ENCODE results near the gene FBXO36.

Gene FBXO36, protein sequence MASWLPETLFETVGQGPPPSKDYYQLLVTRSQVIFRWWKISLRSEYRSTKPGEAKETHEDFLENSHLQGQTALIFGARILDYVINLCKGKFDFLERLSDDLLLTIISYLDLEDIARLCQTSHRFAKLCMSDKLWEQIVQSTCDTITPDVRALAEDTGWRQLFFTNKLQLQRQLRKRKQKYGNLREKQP

DNA sequence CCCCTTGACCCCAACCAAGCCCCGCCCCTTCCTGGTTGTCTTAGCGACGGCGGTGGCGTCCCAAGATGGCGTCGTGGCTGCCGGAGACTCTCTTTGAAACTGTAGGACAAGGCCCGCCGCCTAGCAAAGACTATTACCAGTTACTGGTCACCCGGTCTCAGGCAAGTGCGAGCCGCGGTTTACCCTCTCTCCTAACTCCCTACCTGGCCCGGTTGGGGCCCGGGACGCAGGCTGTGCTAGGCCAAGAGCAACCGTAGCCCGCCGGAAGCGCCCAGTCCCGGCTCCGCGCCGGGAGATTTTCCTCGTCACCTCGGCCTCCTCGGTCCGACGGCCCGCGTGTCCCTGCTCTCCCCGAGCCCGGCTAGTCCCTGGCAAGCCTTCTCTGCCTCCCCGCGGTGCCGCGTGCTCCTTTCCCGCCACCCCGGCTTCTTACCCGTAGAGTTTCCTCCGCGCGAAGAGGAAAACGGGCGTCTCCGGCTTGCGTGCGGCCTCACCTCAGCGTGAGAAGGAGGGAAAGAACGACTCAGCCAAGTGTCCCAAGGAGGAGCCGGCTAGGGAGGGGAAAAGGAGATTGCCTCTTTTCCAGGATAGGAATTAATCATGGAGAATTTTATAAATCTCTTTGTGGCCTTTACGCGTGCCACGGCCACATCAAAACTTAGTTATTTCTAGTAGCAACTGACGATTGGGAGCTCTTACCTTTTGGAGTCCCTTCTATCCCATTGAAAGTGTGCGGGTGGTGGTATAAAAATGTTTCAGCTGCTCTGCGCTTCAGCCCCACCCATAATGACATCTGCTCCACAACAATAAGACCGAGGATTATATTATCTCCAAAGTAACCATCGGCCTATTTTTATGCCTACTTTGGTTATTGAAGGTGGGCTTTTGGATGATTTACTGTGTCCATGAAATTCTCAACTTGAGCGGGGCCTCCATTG is at the start of gene FBXO36:
TSS of gene FBXO36 (plus strand) at position 55 of the 938 bp plus-strand sequence. CDS start at position 66, 11 bp downstream.
- TF ChIP-seq, protein P1, sequence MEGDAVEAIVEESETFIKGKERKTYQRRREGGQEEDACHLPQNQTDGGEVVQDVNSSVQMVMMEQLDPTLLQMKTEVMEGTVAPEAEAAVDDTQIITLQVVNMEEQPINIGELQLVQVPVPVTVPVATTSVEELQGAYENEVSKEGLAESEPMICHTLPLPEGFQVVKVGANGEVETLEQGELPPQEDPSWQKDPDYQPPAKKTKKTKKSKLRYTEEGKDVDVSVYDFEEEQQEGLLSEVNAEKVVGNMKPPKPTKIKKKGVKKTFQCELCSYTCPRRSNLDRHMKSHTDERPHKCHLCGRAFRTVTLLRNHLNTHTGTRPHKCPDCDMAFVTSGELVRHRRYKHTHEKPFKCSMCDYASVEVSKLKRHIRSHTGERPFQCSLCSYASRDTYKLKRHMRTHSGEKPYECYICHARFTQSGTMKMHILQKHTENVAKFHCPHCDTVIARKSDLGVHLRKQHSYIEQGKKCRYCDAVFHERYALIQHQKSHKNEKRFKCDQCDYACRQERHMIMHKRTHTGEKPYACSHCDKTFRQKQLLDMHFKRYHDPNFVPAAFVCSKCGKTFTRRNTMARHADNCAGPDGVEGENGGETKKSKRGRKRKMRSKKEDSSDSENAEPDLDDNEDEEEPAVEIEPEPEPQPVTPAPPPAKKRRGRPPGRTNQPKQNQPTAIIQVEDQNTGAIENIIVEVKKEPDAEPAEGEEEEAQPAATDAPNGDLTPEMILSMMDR (IDR thresholded peaks at IDR 0.05; ENCODE audit: borderline replicate concordance, control extremely low read depth, extremely low read depth, insufficient read depth, missing control alignments) = no peak
- in situ Hi-C loops (cut with MboI; ENCODE audit: low sequenced_read_pairs, unreplicated experiment) = no loop called here
- DNase-seq (ENCODE audit: low spot score) = peak; percentile 91

DNA sequence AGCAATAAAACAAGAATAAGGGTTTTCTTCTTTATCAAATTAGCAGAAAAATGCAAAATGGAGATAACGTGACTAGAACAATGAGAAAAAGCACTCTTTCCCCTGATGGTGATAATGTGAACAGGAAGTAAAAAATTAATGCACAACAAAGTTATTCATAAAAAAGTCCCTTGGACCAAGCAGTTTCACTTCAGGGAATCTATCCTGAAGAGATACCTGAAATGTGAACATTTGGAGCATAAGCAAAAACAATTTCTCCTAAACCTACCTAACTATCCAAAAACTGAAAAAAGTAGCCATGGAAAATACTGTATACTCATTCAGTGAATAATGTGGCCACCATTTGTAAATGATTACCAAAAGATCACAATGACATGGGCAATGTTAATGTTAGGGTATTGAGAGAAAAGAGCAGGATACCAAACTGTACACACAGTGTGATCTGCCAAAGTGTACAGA is 49.2 kb upstream of the FBXO36 start:
- in situ Hi-C loops (cut with MboI; ENCODE audit: low sequenced_read_pairs, unreplicated experiment) = no loop called here
- TF ChIP-seq, protein P1 (IDR thresholded peaks at IDR 0.05; ENCODE audit: borderline replicate concordance, control extremely low read depth, extremely low read depth, insufficient read depth, missing control alignments) = no peak
- no peak for DNase-seq (ENCODE audit: low spot score)

DNA sequence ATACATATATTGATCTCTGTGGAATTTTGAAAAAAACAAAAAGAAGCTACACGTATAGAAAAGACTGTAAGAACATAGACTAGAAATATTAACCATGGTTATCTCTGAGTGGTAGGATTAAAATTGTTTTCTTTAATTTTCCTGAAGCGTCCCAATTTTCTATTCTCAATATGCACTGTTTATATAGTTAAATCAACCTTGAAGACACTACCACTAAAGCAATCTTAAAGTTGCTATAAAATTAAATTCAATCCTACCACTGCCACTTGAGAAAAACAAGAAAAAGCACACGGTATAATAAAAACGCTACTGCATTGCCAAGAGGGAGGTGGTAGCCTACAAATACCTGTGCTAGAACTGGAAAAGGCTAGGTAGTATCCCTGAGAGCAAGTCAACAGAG is 47.7 kb upstream of the FBXO36 start:
- DNase-seq (ENCODE audit: low spot score) = no peak
- in situ Hi-C loops (cut with MboI; ENCODE audit: low sequenced_read_pairs, unreplicated experiment) = no loop called here
- TF ChIP-seq, protein P1 (IDR thresholded peaks at IDR 0.05; ENCODE audit: borderline replicate concordance, control extremely low read depth, extremely low read depth, insufficient read depth, missing control alignments) = no peak

DNA sequence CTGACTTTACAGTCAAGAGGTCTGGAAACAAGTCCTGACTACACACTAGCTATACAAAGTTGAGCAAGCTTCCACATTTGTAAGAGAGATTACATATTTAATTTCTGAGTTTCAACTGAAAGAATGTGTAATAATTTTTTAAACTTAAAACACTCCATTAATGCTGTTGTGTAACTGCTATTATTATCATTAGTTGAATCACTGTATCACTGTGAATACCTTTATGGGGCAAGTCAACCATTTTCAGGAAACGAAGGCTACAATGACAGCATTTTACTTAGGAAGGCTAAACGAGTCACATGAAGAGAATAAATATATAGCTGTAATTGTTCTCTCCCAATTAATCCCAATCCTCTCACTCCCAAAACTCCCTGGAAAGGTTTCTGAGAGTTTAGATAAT is 46.8 kb upstream of the FBXO36 start:
- no peak for DNase-seq (ENCODE audit: low spot score)
- in situ Hi-C loops (cut with MboI; ENCODE audit: low sequenced_read_pairs, unreplicated experiment) = no loop called here
- TF ChIP-seq, protein P1 (IDR thresholded peaks at IDR 0.05; ENCODE audit: borderline replicate concordance, control extremely low read depth, extremely low read depth, insufficient read depth, missing control alignments) = no peak

DNA sequence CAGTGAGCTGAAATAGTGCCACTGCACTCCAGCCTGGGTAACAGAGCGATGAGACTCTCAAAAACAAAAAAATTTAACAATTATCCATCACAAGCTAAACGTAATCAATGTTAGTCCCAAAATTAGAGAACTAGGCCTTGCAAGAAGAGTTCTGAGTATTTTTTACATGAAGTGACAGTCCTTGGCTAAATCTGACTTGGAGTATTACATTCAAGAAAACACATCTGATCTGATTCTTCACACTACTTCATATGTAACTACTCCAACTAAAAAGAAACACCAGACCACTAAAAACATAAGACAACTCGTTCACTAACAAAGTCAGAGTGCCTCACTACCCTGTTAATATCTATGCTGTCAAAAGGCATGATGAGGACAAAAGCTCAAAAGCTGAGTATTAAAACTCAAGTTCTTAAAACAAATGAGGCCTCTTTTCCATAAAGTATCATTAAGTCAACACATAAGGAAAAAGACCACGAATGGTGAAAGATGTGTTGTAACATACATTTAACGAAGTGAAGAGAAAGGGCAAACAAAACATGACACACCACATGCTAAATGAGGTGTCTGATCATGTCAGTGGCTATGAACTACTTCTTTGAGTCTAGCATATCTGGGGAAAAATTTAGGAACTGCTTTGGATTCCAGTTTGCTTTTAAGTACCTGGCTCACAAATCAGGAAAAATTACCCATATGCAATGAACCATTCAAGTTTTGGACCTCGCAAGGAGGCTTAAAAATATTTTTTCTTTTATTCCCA is 42.9 kb upstream of the FBXO36 start:
- no peak for DNase-seq (ENCODE audit: low spot score)
- in situ Hi-C loops (cut with MboI; ENCODE audit: low sequenced_read_pairs, unreplicated experiment) = no loop called here
- TF ChIP-seq, protein P1 (IDR thresholded peaks at IDR 0.05; ENCODE audit: borderline replicate concordance, control extremely low read depth, extremely low read depth, insufficient read depth, missing control alignments) = no peak

DNA sequence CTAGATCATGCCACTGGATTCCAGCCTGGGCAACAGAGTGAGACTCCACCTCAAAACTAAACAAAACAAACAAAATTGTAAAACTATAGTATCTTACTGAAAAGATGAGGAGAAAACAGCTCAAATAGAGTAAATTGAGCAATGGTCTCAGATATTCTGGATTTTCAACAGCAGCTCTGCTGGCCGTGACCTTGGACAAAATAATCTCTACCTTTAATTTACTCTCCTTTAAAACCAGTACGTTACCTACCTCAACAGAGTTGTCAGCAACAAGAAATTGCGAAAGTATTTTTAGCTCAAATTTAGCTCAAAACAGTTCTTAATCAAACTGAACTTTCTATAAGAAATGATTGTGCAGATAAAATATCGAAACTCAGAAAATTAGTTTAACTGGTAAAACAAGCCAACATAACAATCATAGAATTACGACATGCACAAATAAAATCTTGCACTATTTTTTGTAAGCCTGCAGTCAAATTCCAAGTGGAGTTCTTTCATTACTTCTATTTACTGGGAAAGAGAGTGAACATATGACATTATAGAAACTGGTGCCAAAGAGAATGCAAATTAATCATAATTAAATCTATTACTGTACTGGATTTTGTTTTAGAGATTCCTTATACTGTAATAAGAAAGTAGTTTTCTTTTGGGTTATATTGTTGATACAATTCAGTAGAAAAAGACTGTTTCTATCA is 41.3 kb upstream of the FBXO36 start:
- DNase-seq (ENCODE audit: low spot score) = no peak
- TF ChIP-seq, protein P1 (IDR thresholded peaks at IDR 0.05; ENCODE audit: borderline replicate concordance, control extremely low read depth, extremely low read depth, insufficient read depth, missing control alignments) = no peak
- in situ Hi-C loops (cut with MboI; ENCODE audit: low sequenced_read_pairs, unreplicated experiment) = no loop called here
